Psoas muscle (tissue), 8 donors: ENCODE data around the gene ACSBG1. TPM values are rescaled to one million over a fixed set of nuclear protein-coding genes. Genes with fewer than 3 reads are reported as not detected.

ENCODE experiments used
- ATAC-seq, 4 donors: fragments of 200-7000 bp; cut with Tn5 transposase; one replicate each; pipeline ENCODE4 v1.9.1; 2020; ENCODE audit warnings: moderate library complexity in 3 of 4, mild to moderate bottlenecking in 2 of 4
- DNase-seq, 2 donors: peaks; one replicate each; pipeline ENCODE4 v3.0.0-alpha.2; 2020
- H3K27ac ChIP-seq: fragments of 200-600 bp; one replicate; pipeline ENCODE4 v1.8.0; 2022
- H3K27me3 ChIP-seq, 3 donors: fragments of 200-600 bp in 1 of 3; one replicate each; pipeline versions ENCODE4 v1.6.1 to v1.8.0; 2013 to 2022; ENCODE audit warnings: low read length in 2 of 3, mild to moderate bottlenecking in 2 of 3, moderate library complexity in 1 of 3; ENCODE audit not compliant: insufficient read depth in 3 of 3
- H3K36me3 ChIP-seq, 2 donors: fragments of 200-600 bp in 1 of 2; one replicate each; pipeline versions ENCODE4 v1.6.1 to v1.8.0; 2013 to 2022; ENCODE audit warnings: low read depth in 1 of 2, mild to moderate bottlenecking in 1 of 2, moderate library complexity in 1 of 2; ENCODE audit not compliant: insufficient read depth in 1 of 2
- H3K4me1 ChIP-seq: fragments of 200-600 bp; one replicate; pipeline ENCODE4 v1.8.0; 2022
- H3K4me3 ChIP-seq: fragments of 200-600 bp; one replicate; pipeline ENCODE4 v1.8.0; 2022; ENCODE audit warnings: mild to moderate bottlenecking
- H3K9me3 ChIP-seq: fragments of 200-600 bp; one replicate; pipeline ENCODE4 v1.8.0; 2022
- WGBS, 3 donors: extraction: QIAGEN DNeasy Blood & Tissue Kit; methylation state at CpG; one replicate each; pipeline versions ENCODE4 v1.1.6 to v1.1.7; 2013; 5-methylcytosine and 5-hydroxymethylcytosine counted together
- intact Hi-C, 2 donors: fragments of 100-400 bp; cut with DNase I; formaldehyde crosslinking; loops; one replicate each; pipeline versions ENCODE4 v1.11.0 to v1.14.2; 2022
- polyA plus RNA-seq, 3 donors: library from polyadenylated mRNA; stranded (reverse); fragments of 200-250 nt; gene quantifications; one replicate each; pipeline ENCODE4 v1.2.3, GENCODE V29; 2013
- total RNA-seq, 4 donors: library from RNA; stranded (reverse); fragmentation: NEBNext Ultra II Directional in 2 of 4; extraction: Animal tissue kit (Norgen Biotek cat#: 25700) in 2 of 4; gene quantifications; one replicate each; pipeline versions ENCODE4 v1.2.1 to v1.2.4, GENCODE V29; 2021 to 2023
- TF ChIP-seq, protein P1 (sequence below): fragments of 200-600 bp; IDR thresholded peaks from one replicate; pipeline ENCODE4 v1.8.0; 2022; ENCODE audit warnings: antibody characterized with exemption
- donor health status: healthy with polysubstance abuse.
- donor health status: DM: no; HTN: no; CAD: no; lungs with moderate emphysema.
- donor health status: Bipolar disorder and iron deficiency.
- donor health status: healthy.
- donor health status: DM: yes; HTN: yes; CAD: no.
- donor health status: DM: no; HTN: no; CAD: no.
- donor health status: DM: no; HTN: no; CAD: no.
- donor health status: DM: yes; HTN: yes; CAD: no.

The ACSBG1 gene
- total and polyA plus RNA-seq, 7 donors, result 0.12 to 0.64 (median 0.51) TPM; not detected in 3

DNA sequence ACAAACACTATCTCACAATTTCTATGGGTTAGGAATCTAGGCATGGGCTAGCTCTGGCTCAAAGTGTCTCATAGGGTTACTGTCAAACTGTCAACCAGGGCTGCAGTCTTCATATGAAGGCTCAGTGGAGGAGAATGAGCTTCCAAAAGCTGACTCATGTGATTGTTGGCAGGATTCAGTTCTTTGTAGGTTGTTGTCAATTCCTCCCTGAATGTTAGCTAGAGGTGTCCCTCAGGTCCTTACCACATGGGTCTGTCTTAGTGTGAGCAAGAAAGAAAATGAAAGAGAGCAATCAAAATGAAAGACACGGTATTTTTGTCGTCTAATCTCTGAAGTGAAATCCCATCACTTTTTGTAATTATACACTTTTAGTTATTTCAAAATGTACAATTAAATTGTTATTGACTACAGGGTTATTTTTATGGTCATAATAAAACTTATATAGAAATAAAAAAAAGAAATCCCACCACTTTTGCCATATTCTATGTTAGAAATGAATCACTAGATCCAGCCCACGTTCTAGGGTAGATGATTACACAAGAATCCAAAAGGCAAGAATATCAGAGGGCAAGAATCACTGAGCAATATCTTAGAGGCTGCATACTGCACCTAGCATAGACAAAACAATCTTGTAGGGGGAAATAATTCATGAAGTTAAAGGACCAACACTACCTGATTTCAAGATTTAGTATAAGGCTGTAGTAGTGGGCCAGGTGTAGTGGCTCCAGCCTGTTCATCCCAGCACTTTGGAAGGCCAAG lies 8.4 kb downstream of the ACSBG1 start:
- H3K36me3 ChIP-seq, result no peaks in the 10 kb centered on the region
- H3K27me3 ChIP-seq, result no peaks in the 10 kb centered on the region
- H3K4me3 ChIP-seq, result no peak overlapping the region
- 93 to 96% (median 95%) methylated on average over 3 of the region's 3 CpGs for WGBS, 3 donors
- no peak for DNase-seq
- no peak overlapping the region for H3K27ac ChIP-seq
- TF ChIP-seq, protein P1, sequence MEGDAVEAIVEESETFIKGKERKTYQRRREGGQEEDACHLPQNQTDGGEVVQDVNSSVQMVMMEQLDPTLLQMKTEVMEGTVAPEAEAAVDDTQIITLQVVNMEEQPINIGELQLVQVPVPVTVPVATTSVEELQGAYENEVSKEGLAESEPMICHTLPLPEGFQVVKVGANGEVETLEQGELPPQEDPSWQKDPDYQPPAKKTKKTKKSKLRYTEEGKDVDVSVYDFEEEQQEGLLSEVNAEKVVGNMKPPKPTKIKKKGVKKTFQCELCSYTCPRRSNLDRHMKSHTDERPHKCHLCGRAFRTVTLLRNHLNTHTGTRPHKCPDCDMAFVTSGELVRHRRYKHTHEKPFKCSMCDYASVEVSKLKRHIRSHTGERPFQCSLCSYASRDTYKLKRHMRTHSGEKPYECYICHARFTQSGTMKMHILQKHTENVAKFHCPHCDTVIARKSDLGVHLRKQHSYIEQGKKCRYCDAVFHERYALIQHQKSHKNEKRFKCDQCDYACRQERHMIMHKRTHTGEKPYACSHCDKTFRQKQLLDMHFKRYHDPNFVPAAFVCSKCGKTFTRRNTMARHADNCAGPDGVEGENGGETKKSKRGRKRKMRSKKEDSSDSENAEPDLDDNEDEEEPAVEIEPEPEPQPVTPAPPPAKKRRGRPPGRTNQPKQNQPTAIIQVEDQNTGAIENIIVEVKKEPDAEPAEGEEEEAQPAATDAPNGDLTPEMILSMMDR, result no peak
- intact Hi-C loops, result no loop called here
- H3K4me1 ChIP-seq, result no peaks in the 10 kb centered on the region
- ATAC-seq, result no peak
- peaks cover 11% of the 10 kb centered on the region for H3K9me3 ChIP-seq

GRCh38 chr15:78224023-78224411 lies 10.3 kb downstream of the ACSBG1 start:
- no peak for ATAC-seq
- intact Hi-C loops, result no loop called here
- peaks cover 11% of the 10 kb centered on the region for H3K9me3 ChIP-seq
- DNase-seq, result no peak
- WGBS, 3 donors, result 59 to 68% (median 60%) methylated on average over 2 of the region's 2 CpGs
- TF ChIP-seq, protein P1, result no peak
- H3K36me3 ChIP-seq, result no peaks in the 10 kb centered on the region
- H3K27ac ChIP-seq, result no peak overlapping the region
- H3K4me1 ChIP-seq, result no peaks in the 10 kb centered on the region
- no peak overlapping the region for H3K4me3 ChIP-seq
- no peaks in the 10 kb centered on the region for H3K27me3 ChIP-seq

GRCh38 chr15:78223396-78224022 lies 10.9 kb downstream of the ACSBG1 start:
- no peaks in the 10 kb centered on the region for H3K36me3 ChIP-seq
- H3K4me3 ChIP-seq, result no peak overlapping the region
- no peaks in the 10 kb centered on the region for H3K4me1 ChIP-seq
- H3K9me3 ChIP-seq, result peaks cover 11% of the 10 kb centered on the region
- H3K27me3 ChIP-seq, result no peaks in the 10 kb centered on the region
- TF ChIP-seq, protein P1, result no peak
- ATAC-seq (no peak), DNase-seq (peak in 1 of 2 donors; percentile 15)
- 56 to 76% (median 56%) methylated on average over 4 of the region's 4 CpGs for WGBS, 3 donors
- H3K27ac ChIP-seq, result no peak overlapping the region
- intact Hi-C loops, result no loop called here

DNA sequence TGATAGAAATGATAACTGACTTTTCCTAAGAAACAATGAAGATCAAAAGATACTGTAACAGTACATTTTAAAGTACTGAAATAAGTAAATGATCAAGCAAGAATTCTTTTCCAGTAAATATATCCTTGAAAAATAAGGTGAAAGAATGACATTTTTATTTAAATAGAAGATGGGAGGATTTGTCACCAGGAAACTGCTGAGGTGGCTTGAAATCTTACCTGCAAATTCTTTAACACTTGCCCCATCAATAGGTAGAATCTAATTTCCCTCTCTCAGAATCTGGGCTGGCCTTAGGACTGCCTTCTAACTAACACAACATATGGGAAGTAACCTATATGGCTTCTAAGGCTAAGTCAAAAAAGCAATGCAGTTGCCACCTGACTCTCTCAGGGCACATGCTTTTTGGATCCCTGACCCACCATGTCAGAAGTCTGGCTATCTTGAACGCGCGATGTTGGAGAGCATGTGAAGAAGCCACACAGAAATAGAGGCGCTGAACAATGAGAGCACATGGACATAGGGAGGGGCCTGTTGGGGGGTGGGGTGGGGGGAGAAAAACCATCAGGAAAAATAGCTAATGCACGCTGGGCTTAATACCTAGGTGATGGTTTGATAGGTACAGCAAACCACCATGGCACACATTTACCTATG lies 11.5 kb downstream of the ACSBG1 start:
- H3K4me3 ChIP-seq, result no peak overlapping the region
- no peak for DNase-seq
- no peaks in the 10 kb centered on the region for H3K36me3 ChIP-seq
- no peaks in the 10 kb centered on the region for H3K27me3 ChIP-seq
- no peak overlapping the region for H3K27ac ChIP-seq
- intact Hi-C loops, result no loop called here
- peaks cover 11% of the 10 kb centered on the region for H3K9me3 ChIP-seq
- 92 to 96% (median 95%) methylated on average over 5 of the region's 5 CpGs for WGBS, 3 donors
- TF ChIP-seq, protein P1, result no peak
- no peaks in the 10 kb centered on the region for H3K4me1 ChIP-seq
- no peak for ATAC-seq
